ENCODE data around the gene DTNB. TPM values are rescaled to one million over a fixed set of nuclear protein-coding genes. Genes with fewer than 3 reads are reported as not detected.

The DTNB gene
- total RNA-seq, 2 donors from 2014 or later = 11.1 to 11.6 TPM

DNA sequence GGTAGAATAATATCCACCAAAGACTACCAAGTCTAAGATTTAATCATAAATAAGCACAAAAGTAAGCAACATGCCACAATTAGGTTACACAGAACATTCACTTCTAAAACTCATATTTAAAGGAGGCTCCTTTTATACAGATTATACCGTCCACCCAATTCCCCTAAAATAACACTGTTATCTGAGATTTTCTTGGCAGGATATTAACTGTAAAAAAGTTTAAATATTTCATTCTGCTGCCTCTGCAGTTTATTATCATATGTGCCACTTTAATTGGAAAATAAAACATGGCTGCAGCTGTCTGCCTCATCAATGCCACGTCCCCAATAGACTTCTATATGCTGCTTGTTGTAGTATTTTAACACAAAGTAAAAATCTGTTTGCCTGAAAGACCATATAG is 140.9 kb downstream of the DTNB start:
- DNase-seq (ENCODE audit: low spot score) = no peak
- intact Hi-C loops (cut with DNase I) = no loop called here

DNA sequence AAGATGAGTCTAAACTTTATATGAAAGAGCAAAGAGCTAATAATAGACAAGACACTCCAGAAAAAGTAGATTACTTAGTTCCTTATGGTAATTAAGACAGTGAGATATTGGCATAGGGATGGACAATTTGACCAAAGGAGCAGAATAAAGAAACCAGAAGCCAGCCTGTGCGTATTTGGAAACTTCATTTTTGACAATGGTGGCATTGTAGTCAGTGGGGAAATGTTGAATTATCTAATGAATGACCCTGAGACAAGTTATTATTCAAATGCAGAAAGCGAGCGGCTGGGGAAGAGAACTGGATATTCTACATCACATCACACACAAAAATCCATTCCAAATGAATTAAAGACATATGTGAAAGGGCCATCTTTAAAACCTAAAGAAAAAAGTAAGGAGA is 144.3 kb downstream of the DTNB start:
- intact Hi-C loops (cut with DNase I) = loop anchor here in 1 of 2 donors (10.0 kb wide), 1 partner anchor 164 kb away; no protein-coding TSS in a partner anchor
- DNase-seq (ENCODE audit: low spot score) = no peak

DNA sequence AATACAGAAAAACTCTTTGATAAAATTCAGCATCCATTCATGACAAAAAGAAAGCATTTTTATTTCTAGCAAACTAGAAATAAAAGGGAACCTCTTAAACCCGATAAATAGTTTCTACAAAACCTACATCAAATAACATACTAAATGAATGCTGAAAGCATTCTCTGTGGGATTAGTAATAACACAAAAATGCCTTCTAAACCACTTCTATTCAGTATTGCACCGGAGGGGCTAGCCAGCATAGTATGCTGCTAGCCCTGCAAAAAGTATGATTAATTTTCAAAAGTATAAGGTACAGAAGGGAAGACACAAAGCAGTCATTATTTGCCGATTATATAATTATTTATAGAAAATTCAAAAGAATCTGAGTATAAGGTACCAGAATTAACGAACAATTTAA is 145.2 kb downstream of the DTNB start:
- DNase-seq (ENCODE audit: low spot score) = no peak
- intact Hi-C loops (cut with DNase I) = loop anchor here in 1 of 2 donors (10.0 kb wide), 1 partner anchor 163 kb away; no protein-coding TSS in a partner anchor

DNA sequence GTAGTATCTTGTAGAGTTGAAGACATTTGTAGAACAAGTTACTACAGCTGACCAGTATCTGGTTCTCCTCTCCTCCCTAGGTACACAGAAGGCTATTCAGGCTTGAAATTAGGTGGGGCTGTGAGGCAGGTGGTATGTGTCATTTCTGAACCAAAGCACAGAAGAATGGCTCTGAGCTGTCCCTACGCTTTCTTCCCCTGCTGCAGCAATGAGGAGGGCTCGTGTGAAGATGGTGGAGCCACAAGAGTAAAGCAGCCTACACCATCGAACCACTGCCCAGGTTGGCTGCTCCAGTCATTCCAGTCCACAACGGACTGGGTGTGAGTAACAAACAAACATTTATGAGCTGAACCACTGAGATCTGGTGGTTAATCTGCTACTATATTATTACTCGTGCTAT is 148.9 kb downstream of the DTNB start:
- intact Hi-C loops (cut with DNase I) = loop anchor here in 1 of 2 donors (10.0 kb wide), 1 partner anchor 160 kb away; no protein-coding TSS in a partner anchor
- no peak for DNase-seq (ENCODE audit: low spot score)

DNA sequence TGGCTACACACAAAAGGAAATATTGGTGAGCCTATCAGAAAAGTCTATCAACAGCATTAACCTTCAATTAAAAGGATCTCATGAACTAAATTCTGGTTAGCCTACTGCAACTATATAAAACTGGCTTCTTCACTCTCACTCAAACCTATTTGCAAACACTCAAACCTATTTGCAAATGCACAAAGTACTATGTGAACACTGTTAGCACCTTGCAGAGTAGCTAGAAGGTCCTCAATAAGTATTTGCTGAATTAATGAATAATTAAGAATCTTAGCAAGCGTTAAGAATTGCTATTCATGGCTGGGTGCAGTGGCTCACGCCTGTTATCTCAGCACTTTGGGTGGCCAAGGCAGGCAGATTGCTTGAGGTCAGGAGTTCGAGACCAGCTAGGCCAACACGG is 150.3 kb downstream of the DTNB start:
- no peak for DNase-seq (ENCODE audit: low spot score)
- intact Hi-C loops (cut with DNase I) = loop anchor here in 1 of 2 donors (10.0 kb wide), 1 partner anchor 158 kb away; no protein-coding TSS in a partner anchor

DNA sequence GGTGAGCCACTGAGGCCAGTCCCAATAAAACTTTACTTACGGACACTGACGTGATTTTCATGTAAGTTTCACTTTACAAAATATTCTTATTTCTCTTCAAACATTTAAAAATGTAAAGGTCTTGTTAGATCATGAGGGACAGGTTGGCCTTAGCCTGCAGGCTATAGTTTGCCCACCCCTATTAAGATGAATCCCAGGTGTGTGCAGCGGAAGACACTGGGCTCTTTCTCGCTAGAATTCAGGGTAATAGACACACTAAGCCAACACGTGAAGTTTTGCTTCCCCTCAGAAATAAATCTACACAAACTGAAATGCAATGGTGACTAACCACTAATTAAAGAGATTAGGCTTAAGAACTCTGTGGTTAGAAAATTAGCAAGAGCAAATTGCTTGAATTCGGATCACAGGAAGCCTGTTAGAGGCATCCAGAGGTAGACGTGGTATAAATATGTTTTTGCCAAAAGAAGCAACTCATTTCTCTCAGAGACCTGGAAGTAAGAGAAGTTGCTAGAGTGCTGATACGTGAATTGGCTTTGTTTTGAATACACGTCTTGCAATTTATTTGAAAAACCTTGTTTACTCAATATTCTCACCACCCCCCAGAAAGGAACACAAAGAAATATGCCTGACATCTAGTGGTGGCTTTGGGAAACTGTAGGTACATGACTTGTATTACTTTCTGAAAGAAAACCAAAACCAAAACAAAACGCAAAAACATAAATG is 151.6 kb downstream of the DTNB start:
- DNase-seq (ENCODE audit: low spot score) = no peak
- intact Hi-C loops (cut with DNase I) = loop anchor here in 1 of 2 donors (10.0 kb wide), 1 partner anchor 157 kb away; no protein-coding TSS in a partner anchor

DNA sequence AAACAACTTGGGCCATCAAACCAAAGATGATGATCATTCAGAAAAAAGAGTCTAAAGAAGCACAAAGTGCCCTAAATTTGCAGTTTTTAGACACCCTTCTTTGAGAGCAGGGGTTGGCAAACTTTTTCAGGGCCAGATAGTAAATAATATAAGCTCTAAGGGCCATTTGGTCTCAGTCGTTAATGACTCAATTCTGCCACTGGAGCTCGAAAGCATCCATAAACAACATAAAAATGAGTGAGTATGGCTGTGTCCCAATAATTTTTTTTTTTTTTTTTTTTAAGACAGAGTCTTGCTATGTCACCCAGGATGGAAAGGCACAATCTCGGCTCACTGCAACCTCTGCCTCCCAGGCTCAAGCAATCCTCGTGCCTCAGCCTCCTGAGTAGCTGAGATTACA is 152.3 kb downstream of the DTNB start:
- intact Hi-C loops (cut with DNase I) = loop anchor here in 1 of 2 donors (10.0 kb wide), 1 partner anchor 156 kb away; no protein-coding TSS in a partner anchor
- no peak for DNase-seq (ENCODE audit: low spot score)

DNA sequence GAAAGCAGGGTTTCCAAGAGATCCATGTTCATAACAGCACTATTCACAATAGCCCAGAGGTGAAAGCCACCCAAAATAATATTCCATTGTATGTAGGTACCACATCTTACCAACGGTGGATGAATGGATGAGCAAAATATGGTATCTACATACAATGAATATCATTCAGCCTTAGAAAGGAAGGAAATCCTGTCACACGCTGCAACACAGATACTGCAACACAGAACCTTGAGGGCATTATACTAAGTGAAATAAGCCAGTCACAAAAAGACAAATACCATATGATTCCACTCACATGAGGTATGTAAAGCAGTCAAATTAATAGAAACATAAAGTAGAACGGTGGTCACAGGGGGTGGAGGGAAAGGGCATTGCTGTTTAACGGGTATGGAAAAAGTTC is 155.7 kb downstream of the DTNB start:
- no peak for DNase-seq (ENCODE audit: low spot score)
- intact Hi-C loops (cut with DNase I) = loop anchor here in 1 of 2 donors (10.0 kb wide), 1 partner anchor 143 kb away; no protein-coding TSS in a partner anchor

DNA sequence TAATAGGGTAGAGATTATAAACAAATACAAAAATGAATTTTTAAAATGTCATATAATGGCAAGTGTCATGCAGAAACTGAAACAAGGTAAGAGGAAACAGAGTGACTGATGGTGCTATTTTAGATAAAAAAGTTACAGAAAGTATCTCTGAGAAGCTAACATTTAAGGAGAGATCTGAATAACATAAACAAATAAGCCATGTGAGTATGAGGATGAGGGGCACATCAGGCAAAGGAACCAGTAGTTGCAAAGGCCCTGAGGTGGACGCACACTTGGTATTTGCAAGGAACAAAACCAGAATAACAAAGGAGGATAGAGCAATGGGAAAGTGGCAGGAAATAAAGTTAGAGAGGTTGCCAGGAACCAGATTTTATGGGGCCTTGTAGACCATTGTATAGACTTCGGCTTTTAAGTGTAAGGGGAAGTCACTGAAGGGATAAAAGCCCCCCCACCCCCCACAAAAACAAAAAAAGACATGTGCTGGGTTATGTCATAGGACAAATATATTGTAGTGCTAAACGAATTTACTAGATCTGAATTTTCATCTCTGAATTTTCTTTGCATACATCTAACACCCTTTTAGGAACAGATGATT is 159.2 kb downstream of the DTNB start:
- intact Hi-C loops (cut with DNase I) = loop anchor here in 1 of 2 donors (10.0 kb wide), 1 partner anchor 139 kb away; no protein-coding TSS in a partner anchor
- no peak for DNase-seq (ENCODE audit: low spot score)

DNA sequence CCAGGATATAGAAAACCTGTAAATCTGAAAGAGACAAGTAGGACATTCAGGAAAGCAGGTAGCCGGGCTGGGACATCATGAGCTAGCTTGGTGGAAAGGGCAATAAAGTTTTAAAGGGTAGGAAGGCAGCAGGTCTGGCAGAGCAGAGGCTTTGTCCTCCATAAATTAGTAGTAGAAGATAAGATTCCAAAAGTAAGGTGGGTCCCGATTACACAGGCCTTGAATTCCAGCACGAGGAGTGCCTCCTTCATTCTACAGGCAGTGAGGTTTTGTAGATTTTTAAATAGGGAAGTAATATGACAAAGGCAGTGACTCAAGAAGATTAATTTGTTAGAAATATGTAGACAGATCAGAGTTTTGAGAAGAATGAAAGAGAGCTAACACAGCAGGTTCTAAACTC is 160.7 kb downstream of the DTNB start:
- no peak for DNase-seq (ENCODE audit: low spot score)

DNA sequence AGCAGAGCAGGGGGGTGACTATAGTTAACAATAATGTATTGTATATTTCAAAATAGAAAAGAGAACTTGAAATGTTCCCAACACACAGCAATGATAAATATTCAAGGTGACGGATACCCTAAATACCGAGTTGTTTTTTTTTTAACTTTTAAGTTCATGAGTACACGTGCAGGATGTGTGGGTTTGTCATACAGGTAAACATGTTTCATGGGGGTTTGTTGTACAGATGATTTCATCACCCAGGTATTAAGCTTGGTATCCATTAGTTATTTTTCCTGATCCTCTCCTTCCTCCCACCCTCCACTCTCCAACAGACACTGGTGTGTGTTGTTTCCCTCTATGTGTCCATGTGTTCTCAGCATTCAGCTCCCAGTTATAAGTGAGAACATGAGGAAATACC is 167.2 kb downstream of the DTNB start:
- no peak for DNase-seq (ENCODE audit: low spot score)
- intact Hi-C loops (cut with DNase I) = no loop called here

More for the DNA sequence above, 160.7 kb downstream of the DTNB start:
- intact Hi-C loops (cut with DNase I) = loop anchor here in 1 of 2 donors (10.0 kb wide), 1 partner anchor 138 kb away; no protein-coding TSS in a partner anchor

DNA sequence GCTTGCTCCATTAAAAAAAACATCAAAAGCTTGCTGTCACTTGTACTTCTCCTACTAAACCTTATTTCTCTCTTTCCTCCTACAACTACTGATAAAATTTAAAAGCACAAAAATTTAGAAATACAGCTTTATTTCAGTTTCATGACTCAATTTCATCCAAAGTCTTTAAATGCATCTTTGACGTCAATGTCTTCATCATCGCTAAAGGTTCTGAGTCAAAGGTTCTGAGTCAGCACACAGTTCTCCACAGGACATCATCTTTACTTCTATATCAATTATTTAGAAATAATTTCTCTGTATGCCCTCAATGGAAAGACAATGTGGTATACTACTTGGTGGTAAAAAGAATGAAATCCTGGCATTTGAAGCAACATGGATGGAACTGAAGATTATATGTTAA is 167.8 kb downstream of the DTNB start:
- intact Hi-C loops (cut with DNase I) = no loop called here
- DNase-seq (ENCODE audit: low spot score) = no peak

DNA sequence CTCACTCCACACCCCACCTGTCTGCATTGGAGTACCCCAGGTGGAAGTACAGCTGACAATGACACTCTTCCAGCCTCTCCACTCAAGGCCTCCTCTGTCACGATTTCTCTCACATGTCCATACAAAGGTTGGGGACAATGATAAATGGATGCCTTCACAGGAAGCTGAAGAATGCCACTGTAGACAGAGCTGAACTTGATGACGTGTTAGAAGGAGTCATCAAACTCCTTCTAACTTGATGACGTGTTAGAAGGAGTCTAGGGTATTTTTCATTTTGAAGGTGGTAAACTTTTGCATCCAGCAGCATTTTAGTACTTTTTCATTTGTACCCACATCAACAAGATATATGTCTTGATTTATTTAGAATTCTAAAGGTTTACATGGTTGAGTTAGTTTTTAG is 168.2 kb downstream of the DTNB start:
- DNase-seq (ENCODE audit: low spot score) = no peak
- intact Hi-C loops (cut with DNase I) = no loop called here

DNA sequence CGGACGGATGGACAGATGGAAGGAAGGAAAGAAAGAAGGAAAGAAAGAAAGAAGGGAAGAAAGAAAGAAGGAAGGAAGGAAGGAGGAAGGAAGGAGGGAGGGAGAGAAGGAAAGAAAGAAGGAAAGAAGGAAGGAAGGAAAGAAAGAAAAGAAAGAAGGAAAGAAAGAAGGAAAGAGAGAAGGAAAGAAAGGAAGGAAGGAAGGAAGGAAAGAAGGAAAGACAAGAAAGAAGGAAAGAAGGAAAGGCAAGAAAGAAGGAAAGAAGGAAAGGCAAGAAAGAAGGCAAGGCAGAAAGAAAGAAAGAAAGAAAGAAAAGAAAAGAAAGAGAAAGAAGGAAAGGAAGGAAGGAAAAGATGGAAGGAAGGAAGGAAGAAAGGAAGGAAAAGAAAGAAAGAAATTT is 169.1 kb downstream of the DTNB start:
- intact Hi-C loops (cut with DNase I) = no loop called here
- DNase-seq (ENCODE audit: low spot score) = no peak

DNA sequence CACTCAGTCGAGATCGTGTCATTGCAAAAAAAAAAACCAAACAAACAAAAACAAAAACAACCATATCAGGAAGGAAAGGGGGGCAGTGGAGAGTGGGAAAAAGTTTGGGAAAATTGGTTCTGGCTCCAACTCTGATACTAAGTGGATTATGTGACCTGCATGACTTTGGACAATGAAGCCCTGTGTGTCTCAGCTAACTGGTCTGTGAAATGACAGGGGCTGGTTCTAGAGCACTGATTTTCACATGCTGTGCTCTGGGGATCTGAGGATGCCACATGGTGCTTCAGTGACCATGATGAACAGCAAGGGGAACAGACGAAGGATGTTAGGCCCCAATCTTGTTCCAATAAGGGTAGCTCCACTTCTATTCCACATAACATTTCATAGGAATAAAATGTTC is 174.2 kb downstream of the DTNB start:
- intact Hi-C loops (cut with DNase I) = no loop called here
- DNase-seq (ENCODE audit: low spot score) = no peak

DNA sequence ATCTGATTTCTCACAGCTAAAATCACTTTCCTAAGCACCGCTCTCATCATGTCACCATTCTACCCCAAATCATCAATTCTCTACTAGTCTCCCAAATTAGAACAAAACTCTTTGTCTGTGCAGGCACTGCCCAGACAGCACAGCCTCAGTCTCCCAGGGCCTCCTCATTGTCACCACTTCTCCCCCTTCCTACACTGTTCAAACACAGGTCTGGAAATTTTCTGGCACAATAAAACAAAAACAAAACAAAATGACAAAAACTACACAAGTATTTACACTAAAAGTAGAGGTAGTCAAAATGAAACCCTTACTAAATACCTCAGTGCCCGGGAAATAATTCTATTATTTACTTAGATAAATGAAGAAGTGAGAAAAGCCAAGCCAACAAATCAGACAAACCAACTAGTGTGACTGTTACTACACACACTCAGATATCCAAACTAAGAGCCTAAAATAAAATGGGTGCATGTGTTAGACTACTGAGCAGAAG is 175.4 kb downstream of the DTNB start:
- intact Hi-C loops (cut with DNase I) = no loop called here
- DNase-seq (ENCODE audit: low spot score) = no peak

DNA sequence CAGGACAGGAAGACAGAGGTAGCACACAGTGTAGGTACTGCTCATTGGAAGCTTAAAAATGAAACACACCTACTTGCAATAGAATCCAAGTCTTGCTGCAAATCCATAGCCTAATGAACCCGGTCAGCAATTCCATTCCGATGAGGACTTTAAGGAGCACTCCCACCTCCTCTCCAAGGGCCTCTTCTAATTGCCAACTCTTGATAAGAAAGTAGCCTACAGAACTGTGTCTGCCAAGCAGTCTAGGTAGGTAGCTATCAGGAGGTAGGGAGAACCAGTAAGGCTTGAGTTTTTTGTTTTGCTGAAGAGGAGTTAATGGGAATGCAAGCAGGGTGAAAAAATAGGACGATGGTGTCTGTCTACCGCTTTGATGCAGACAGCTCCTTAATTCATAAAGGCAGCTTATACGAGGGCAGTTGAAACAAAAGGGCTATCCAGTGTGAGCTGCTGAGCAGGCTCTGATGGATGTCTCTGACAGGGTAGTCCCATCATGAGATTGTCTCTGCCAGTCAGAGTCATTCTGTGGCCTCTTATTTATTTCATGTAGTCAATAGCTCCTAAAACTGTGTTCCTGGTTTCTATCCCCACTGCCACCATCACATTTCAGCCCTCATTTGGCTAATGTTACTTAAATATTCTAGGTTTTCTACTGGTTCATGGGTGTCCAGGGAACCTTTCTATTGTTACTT is 176.0 kb downstream of the DTNB start:
- intact Hi-C loops (cut with DNase I) = no loop called here
- no peak for DNase-seq (ENCODE audit: low spot score)

DNA sequence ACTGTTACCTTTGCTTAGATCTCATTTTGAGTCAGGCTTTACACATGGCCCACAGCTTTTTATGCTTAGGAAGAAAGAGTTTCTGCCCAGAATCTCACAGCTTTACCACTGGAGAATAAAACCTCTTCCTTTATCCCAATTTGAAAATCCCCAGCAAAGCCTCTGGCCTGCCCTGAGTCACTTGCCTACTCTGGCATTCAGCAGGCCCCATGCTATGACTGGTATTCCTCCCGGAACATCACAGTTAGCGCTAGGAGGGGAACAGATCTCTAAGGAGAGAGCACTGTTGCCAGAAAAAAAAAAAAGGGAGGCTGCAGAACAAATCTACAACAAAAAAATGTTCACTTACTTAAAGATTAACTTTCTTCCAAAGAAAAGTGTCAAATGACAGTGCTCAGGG is 178.8 kb downstream of the DTNB start:
- intact Hi-C loops (cut with DNase I) = no loop called here
- DNase-seq (ENCODE audit: low spot score) = no peak

DNA sequence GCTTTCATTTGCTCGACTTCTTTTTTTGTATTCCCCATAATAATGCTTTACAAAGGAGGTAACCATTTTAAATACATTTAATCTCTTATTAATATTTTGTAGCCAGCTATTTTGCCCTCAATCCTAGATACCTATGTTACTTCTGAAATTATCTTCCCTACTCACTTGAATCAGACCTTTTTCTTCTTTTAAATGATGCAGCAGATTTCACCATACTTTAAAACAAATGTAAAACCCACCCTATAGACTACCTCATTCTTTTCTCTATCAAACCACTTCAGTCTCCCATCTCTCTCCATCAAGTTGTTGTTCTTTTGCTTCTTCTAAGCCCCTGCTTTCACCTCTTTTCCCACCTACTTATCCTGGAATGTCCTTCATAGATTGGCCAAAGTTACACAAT is 180.2 kb downstream of the DTNB start:
- DNase-seq (ENCODE audit: low spot score) = no peak
- intact Hi-C loops (cut with DNase I) = no loop called here

DNA sequence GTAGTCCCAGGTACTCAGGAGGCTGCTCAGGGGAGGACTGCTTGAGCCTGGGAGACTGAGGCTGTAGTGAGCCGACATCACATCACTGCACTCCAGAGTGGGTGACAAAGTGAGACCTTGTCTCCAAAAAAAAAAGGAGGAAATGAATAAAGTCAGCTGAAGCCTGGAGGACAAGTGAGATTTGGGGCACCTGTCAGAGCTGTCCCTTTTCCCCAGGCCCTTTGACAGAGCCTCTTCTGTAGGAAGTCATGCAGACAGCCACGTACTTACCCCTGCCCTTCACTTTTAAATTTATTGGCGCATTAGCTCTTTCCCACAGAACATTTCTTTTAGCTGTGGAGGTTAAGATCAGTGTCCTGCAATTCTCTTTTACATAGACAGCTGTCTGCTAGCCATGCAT is 180.7 kb downstream of the DTNB start:
- intact Hi-C loops (cut with DNase I) = no loop called here
- DNase-seq (ENCODE audit: low spot score) = no peak

All from posterior vena cava (tissue), 2 donors.